ENCODE data around the gene TP53BP2.

Gene TP53BP2

DNA sequence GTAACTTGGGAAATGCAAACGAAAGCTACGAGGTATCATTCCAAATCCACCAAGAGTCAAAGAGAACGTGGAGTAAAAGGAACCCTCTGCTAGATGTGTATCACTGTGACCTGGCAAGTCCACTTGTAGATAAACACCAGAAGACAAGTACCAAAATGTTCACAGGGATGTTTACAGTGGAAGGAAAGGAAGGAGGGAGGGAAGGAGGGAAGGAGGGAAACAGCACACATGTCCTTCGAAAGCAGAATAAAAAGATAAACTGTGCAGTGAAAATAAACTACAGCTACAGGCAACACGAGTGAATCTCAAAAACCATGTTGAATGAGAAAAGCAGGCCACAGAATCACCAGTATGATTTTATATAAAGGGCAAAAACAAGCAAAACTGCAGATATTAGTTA, 59.9 kb downstream of the TP53BP2 start:
- no peak for DNase-seq

DNA sequence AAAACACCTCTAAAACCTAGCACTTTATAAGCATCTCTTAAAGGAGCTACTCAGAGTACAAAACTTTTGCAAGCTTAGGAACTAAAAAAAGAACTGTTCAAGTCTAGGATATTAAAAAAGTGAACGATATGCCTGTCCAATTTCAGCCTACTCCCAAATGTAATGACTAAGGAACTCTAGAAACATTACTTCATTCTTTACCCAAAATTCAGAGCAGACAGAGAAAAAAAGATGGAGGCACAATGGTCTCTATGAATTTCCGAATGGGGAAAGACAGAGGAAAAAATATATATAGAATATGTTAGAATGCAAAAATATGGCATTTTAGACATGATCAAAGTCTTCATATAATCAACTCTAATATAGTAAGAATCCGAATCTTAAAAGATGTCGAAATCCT, 61.2 kb downstream of the TP53BP2 start:
- no peak for DNase-seq

DNA sequence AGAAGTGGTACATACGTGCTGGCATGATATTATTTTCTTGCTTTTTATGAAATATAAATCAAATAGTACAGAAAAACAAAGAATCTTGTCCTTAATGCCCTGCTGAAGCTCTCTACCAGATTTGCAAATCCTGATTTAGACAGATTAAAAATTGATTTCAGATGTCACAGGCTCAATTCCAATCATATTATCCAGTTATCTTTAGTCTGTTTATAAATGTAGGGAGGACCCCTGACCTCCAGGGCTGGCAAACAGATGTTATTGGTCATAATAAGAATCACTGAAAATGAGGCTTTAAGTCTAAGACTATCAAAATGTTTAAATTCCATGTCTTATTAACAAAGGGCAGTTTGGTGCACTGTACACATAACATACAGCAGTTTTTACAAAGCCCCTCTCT, 62.1 kb downstream of the TP53BP2 start:
- DNase-seq = no peak

DNA sequence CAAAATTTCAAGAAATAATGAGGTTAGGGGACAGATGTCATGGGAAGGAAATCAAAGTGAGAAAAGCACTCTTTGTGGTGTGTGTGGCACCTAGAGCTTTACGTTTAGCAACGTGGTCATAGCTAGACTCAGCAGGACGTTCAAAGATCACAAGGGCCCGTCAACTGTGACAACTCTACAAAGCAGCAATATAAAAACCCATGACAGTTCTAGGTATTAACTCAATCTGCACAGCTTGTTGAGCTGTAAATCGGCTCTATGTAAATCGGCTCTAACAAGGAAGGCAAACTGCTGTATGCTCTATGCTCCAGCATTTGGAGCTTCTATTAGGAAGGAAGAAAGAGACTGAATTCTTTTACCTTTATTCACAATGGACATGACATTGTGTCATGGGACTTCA, 64.8 kb downstream of the TP53BP2 start:
- no peak for DNase-seq

DNA sequence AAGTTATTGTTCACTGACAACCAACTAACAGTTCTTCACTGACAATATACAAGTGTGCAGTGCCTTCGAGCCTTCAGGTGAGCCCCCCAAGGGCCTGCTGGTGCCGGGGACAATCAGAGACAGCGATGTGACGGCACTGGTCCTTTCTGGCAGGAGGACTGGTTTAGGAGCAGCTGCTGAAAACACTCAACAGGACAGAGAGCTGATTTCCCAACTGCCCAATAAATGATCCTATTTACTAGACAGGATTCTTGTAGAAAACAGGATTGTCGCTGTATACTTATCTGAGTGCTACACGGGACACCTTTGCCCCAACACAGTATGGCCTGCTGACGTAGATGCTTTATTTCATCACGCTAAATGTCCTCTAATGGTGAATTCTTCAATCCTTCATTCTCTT, 65.4 kb downstream of the TP53BP2 start:
- no peak for DNase-seq

- no peak for DNase-seq
These were observed 68.8 kb downstream of the TP53BP2 start for GRCh38 chr1:223776826-223777454.

- peak; percentile 45 for DNase-seq
These were observed 69.5 kb downstream of the TP53BP2 start for GRCh38 chr1:223776075-223776814.

GRCh38 chr1:223775711-223776074, 70.1 kb downstream of the TP53BP2 start:
- no peak for DNase-seq

DNA sequence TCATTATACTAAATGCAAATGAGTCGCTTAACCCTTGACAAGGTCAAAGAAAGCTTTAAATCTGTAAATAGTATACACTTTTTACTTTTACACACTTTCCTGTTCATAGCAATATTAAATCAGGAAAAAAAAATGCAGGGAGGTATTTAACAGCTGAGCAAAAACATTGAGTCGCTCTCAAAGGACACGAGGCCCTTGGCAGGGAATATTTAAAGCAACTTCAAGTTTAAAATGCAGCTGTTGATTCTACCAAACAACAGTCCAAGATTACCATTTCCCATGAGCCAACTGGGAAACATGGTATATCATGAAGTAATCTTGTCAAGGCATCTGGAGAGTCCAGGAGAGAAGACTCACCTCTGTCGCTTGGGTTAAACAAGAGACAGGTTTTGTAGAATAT, 70.7 kb downstream of the TP53BP2 start:
- no peak for DNase-seq

GRCh38 chr1:223774134-223774814, 71.5 kb downstream of the TP53BP2 start:
- no peak for DNase-seq

DNA sequence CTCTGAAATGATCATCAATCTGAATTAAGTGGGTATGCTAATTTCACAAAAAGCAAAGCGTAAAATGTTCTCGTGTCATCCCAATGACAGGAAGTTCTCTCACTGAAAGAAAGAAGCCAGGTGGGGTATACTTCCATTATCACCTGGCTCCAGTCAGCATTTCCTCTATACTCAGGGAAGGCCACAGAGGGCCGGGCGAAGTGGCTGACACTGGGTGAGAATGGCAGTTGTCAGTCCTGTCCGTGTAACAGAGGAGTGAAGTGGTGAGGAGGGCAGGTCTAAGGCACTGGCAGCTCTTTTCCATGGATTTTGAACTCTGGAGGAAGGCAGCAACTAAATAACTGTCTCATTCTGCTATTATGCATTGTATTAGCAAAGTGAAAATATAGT, 73.0 kb downstream of the TP53BP2 start:
- DNase-seq = no peak

- peak; percentile 18 for DNase-seq
These were observed 73.7 kb downstream of the TP53BP2 start for GRCh38 chr1:223771814-223772770.

DNA sequence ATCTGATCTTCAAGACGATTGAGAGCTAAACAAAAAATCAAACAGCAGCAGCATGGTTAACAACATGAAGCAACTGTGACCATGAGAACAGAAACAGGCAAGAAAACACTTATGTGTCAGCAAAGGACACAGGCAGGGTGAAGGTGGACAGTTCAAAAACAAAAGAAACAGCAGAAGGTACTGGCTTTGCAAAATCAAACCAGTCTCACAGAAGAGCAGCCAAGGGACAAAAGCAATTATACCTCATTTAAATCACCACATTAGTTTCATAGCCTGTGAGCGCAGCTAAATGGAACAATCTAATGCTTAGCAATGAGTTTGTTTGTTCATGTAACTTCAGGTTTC, 74.3 kb downstream of the TP53BP2 start:
- DNase-seq = no peak

GRCh38 chr1:223770621-223771315, 75.0 kb downstream of the TP53BP2 start:
- no peak for DNase-seq

- no peak for DNase-seq
These were observed 79.9 kb downstream of the TP53BP2 start for GRCh38 chr1:223765719-223766340.

- no peak for DNase-seq
These were observed 80.6 kb downstream of the TP53BP2 start for GRCh38 chr1:223765036-223765718.

GRCh38 chr1:223763881-223764280, 81.9 kb downstream of the TP53BP2 start:
- DNase-seq = no peak

- DNase-seq = no peak
These were observed 82.5 kb downstream of the TP53BP2 start for GRCh38 chr1:223763251-223763650.

- no peak for DNase-seq
These were observed 84.3 kb downstream of the TP53BP2 start for GRCh38 chr1:223761411-223761810.

- DNase-seq = no peak
These were observed 84.9 kb downstream of the TP53BP2 start for GRCh38 chr1:223760833-223761232.

GRCh38 chr1:223759273-223759672, 86.5 kb downstream of the TP53BP2 start:
- DNase-seq = no peak

Data from activated naive CD4-positive, alpha-beta T cell treated with Interleukin-2 at 50 U/mL for 16 hours (primary cell).